HEK293 (cell line): Measurements from ENCODE around the gene MXI1.
A peak's percentile ranks its signal among the peaks of the same experiment; 100 is the strongest.

Source experiments
- BCL11A ChIP-seq: fragments of 450-650 bp; formaldehyde crosslinking; IDR thresholded peaks from 2 replicates; pipeline ENCODE4 v1.5.1; 2016; ENCODE audit warnings: low read depth, missing biosample characterization, missing genetic modification characterization
- KLF16 ChIP-seq: fragments of 450-650 bp; formaldehyde crosslinking; IDR thresholded peaks from 2 replicates; pipeline ENCODE4 v1.5.1; 2017; ENCODE audit warnings: missing biosample characterization, missing genetic modification characterization
- OSR2 ChIP-seq: fragments of 450-650 bp; formaldehyde crosslinking; IDR thresholded peaks from 2 replicates; pipeline ENCODE4 v1.5.1; 2016; ENCODE audit warnings: missing biosample characterization, missing genetic modification characterization
- SP3 ChIP-seq: fragments of 450-650 bp; formaldehyde crosslinking; IDR thresholded peaks from 2 replicates; pipeline ENCODE4 v1.5.1; 2016; ENCODE audit warnings: missing biosample characterization, missing genetic modification characterization
- SP7 ChIP-seq: fragments of 450-650 bp; formaldehyde crosslinking; IDR thresholded peaks from 2 replicates; pipeline ENCODE4 v1.5.1; 2016; ENCODE audit warnings: missing biosample characterization, missing genetic modification characterization
- ZEB2 ChIP-seq: fragments of 450-650 bp; formaldehyde crosslinking; IDR thresholded peaks from 2 replicates; pipeline ENCODE4 v1.5.1; 2016; ENCODE audit warnings: missing biosample characterization, missing genetic modification characterization
- ZIC2 ChIP-seq: fragments of 450-650 bp; formaldehyde crosslinking; IDR thresholded peaks from 2 replicates; pipeline ENCODE4 v1.5.1; 2016; ENCODE audit warnings: missing biosample characterization, missing genetic modification characterization
- ZNF174 ChIP-seq: fragments of 450-650 bp; formaldehyde crosslinking; IDR thresholded peaks from 2 replicates; pipeline ENCODE4 v1.5.0; 2017; ENCODE audit warnings: missing biosample characterization, mild to moderate bottlenecking, missing genetic modification characterization
- ZNF211 ChIP-seq: fragments of 450-650 bp; formaldehyde crosslinking; IDR thresholded peaks from 2 replicates; pipeline ENCODE4 v1.5.1; 2016; ENCODE audit warnings: low read depth, missing biosample characterization, missing genetic modification characterization
- ZNF26 ChIP-seq: fragments of 450-650 bp; formaldehyde crosslinking; IDR thresholded peaks from 2 replicates; pipeline ENCODE4 v1.5.1; 2016; ENCODE audit warnings: missing biosample characterization, missing genetic modification characterization
- ZNF266 ChIP-seq: fragments of 450-650 bp; formaldehyde crosslinking; IDR thresholded peaks from 2 replicates; pipeline ENCODE4 v1.5.1; 2016; ENCODE audit warnings: missing biosample characterization, missing genetic modification characterization, low read depth
- ZNF302 ChIP-seq: fragments of 450-650 bp; formaldehyde crosslinking; IDR thresholded peaks from 2 replicates; pipeline ENCODE4 v1.5.1; 2016; ENCODE audit warnings: missing biosample characterization, missing genetic modification characterization, low read depth
- ZNF311 ChIP-seq: fragments of 450-650 bp; formaldehyde crosslinking; IDR thresholded peaks from 2 replicates; pipeline ENCODE4 v1.5.1; 2017; ENCODE audit warnings: missing biosample characterization, missing genetic modification characterization, borderline replicate concordance
- ZNF341 ChIP-seq: fragments of 450-650 bp; formaldehyde crosslinking; IDR thresholded peaks from 2 replicates; pipeline ENCODE4; 2016; ENCODE audit warnings: low read depth, missing biosample characterization, missing genetic modification characterization
- ZNF354C ChIP-seq: fragments of 450-650 bp; formaldehyde crosslinking; IDR thresholded peaks from 2 replicates; pipeline ENCODE4 v1.5.1; 2016; ENCODE audit warnings: missing biosample characterization, missing genetic modification characterization, low read depth, borderline replicate concordance
- ZNF366 ChIP-seq: fragments of 450-650 bp; formaldehyde crosslinking; conservative IDR thresholded peaks from 2 replicates; pipeline ENCODE4 v1.5.1; 2016; ENCODE audit warnings: missing biosample characterization, missing genetic modification characterization
- ZNF394 ChIP-seq: fragments of 450-650 bp; formaldehyde crosslinking; IDR thresholded peaks from 2 replicates; pipeline ENCODE4 v1.5.1; 2016; ENCODE audit warnings: missing biosample characterization, missing genetic modification characterization, mild to moderate bottlenecking, moderate library complexity, borderline replicate concordance
- ZNF398 ChIP-seq: fragments of 450-650 bp; formaldehyde crosslinking; IDR thresholded peaks from 2 replicates; pipeline ENCODE4 v1.5.1; 2017; ENCODE audit warnings: missing biosample characterization, missing genetic modification characterization
- ZNF416 ChIP-seq: fragments of 450-650 bp; formaldehyde crosslinking; IDR thresholded peaks from 2 replicates; pipeline ENCODE4 v1.5.1; 2016; ENCODE audit warnings: missing biosample characterization, missing genetic modification characterization
- ZNF426 ChIP-seq: fragments of 450-650 bp; formaldehyde crosslinking; IDR thresholded peaks from 2 replicates; pipeline ENCODE4 v1.5.1; 2017; ENCODE audit warnings: missing biosample characterization, missing genetic modification characterization, mild to moderate bottlenecking, inconsistent platforms, moderate library complexity
- ZNF433 ChIP-seq: fragments of 450-650 bp; formaldehyde crosslinking; IDR thresholded peaks from 2 replicates; pipeline ENCODE4 v1.5.1; 2016; ENCODE audit warnings: missing biosample characterization, missing genetic modification characterization, low read depth
- ZNF449 ChIP-seq: fragments of 450-650 bp; formaldehyde crosslinking; IDR thresholded peaks from 2 replicates; pipeline ENCODE4 v1.5.1; 2017; ENCODE audit warnings: missing biosample characterization, mild to moderate bottlenecking, missing genetic modification characterization, moderate library complexity
- ZNF473 ChIP-seq: fragments of 450-650 bp; formaldehyde crosslinking; IDR thresholded peaks from 2 replicates; pipeline ENCODE4 v1.5.1; 2017; ENCODE audit warnings: missing biosample characterization, missing genetic modification characterization
- ZNF488 ChIP-seq: fragments of 450-650 bp; formaldehyde crosslinking; IDR thresholded peaks from 2 replicates; pipeline ENCODE4 v1.5.1; 2016; ENCODE audit warnings: missing biosample characterization, missing genetic modification characterization
- ZNF514 ChIP-seq: fragments of 450-650 bp; formaldehyde crosslinking; IDR thresholded peaks from 2 replicates; pipeline ENCODE4 v1.5.1; 2016; ENCODE audit warnings: missing biosample characterization, missing genetic modification characterization
- ZNF529 ChIP-seq: fragments of 450-650 bp; formaldehyde crosslinking; IDR thresholded peaks from 2 replicates; pipeline ENCODE4 v1.5.1; 2017; ENCODE audit warnings: missing genetic modification characterization, missing biosample characterization; ENCODE audit not compliant: insufficient replicate concordance
- ZNF549 ChIP-seq: fragments of 450-650 bp; IDR thresholded peaks from 2 replicates; pipeline ENCODE4 v1.5.1; 2018; ENCODE audit warnings: missing biosample characterization, missing genetic modification characterization, mild to moderate bottlenecking, inconsistent platforms, moderate library complexity
- ZNF555 ChIP-seq: fragments of 450-650 bp; formaldehyde crosslinking; conservative IDR thresholded peaks from 2 replicates; pipeline ENCODE4 v1.5.1; 2017; ENCODE audit warnings: missing biosample characterization, mild to moderate bottlenecking, missing genetic modification characterization, inconsistent platforms
- ZNF629 ChIP-seq: fragments of 450-650 bp; formaldehyde crosslinking; IDR thresholded peaks from 2 replicates; pipeline ENCODE4 v1.5.1; 2017; ENCODE audit warnings: missing biosample characterization, missing genetic modification characterization
- ZNF777 ChIP-seq: fragments of 450-650 bp; formaldehyde crosslinking; IDR thresholded peaks from 2 replicates; pipeline ENCODE4 v1.5.1; 2017; ENCODE audit warnings: missing biosample characterization, missing genetic modification characterization, borderline replicate concordance
- ZNF791 ChIP-seq: fragments of 450-650 bp; formaldehyde crosslinking; IDR thresholded peaks from 2 replicates; pipeline ENCODE4 v1.5.1; 2016; ENCODE audit warnings: missing biosample characterization, missing genetic modification characterization
- ZSCAN18 ChIP-seq: fragments of 450-650 bp; formaldehyde crosslinking; IDR thresholded peaks from 2 replicates; pipeline ENCODE4 v1.5.1; 2016; ENCODE audit warnings: missing biosample characterization, missing genetic modification characterization

The MXI1 gene

GRCh38 chr10:110215286-110216170 lies 8.1 kb downstream of the MXI1 start (continued):
- TF ChIP-seq ZNF529 (tag by site-specific recombination) (no peak), ZNF266 (no peak), SP3 (peak; percentile 39), ZSCAN18 (tag by site-specific recombination) (no peak), ZNF549 (tag by site-specific recombination) (no peak), ZNF311 (tag by site-specific recombination) (no peak), ZNF791 (tag by site-specific recombination) (no peak), ZNF366 (tag by site-specific recombination) (peak; percentile 59), ZNF174 (tag by site-specific recombination) (no peak), ZNF341 (peak; percentile 42; the same call in 1 of the 2 replicates), ZNF629 (tag by site-specific recombination) (peak; percentile 64), ZNF416 (tag by site-specific recombination) (no peak), ZNF26 (tag by site-specific recombination) (no peak), ZNF473 (no peak), ZNF433 (tag by site-specific recombination) (no peak), ZNF426 (no peak), ZNF398 (tag by site-specific recombination) (peak; percentile 18; the same call in 1 of the 2 replicates), KLF16 (tag by site-specific recombination) (no peak), ZNF514 (tag by site-specific recombination) (no peak), ZNF555 (tag by site-specific recombination) (no peak), ZIC2 (tag by site-specific recombination) (no peak), SP7 (tag by site-specific recombination) (peak; percentile 41; the same call in 1 of the 2 replicates), ZNF449 (tag by site-specific recombination) (no peak), ZNF302 (tag by site-specific recombination) (no peak), ZNF354C (no peak), OSR2 (tag by site-specific recombination) (peak; percentile 58; the same call in 1 of the 2 replicates), ZNF211 (tag by site-specific recombination) (no peak), ZNF394 (tag by site-specific recombination) (no peak), BCL11A (no peak), ZEB2 (tag by site-specific recombination) (0 out of 2 replicates have a peak, but pooled peaks have one; percentile 16), ZNF488 (tag by site-specific recombination) (no peak), ZNF777 (tag by site-specific recombination) (no peak)
